C4-2B (cell line): ENCODE data around the gene PDZD2.

ENCODE experiments used
- ZFX ChIP-seq: fragments of 450-650 bp; IDR thresholded peaks from 2 replicates; pipeline ENCODE4 v1.6.1; 2017
- TF ChIP-seq, protein P1 (sequence below): fragments of 450-650 bp; conservative IDR thresholded peaks from 2 replicates; pipeline ENCODE4 v1.5.1; 2017; ENCODE audit warnings: mild to moderate bottlenecking

DNA sequence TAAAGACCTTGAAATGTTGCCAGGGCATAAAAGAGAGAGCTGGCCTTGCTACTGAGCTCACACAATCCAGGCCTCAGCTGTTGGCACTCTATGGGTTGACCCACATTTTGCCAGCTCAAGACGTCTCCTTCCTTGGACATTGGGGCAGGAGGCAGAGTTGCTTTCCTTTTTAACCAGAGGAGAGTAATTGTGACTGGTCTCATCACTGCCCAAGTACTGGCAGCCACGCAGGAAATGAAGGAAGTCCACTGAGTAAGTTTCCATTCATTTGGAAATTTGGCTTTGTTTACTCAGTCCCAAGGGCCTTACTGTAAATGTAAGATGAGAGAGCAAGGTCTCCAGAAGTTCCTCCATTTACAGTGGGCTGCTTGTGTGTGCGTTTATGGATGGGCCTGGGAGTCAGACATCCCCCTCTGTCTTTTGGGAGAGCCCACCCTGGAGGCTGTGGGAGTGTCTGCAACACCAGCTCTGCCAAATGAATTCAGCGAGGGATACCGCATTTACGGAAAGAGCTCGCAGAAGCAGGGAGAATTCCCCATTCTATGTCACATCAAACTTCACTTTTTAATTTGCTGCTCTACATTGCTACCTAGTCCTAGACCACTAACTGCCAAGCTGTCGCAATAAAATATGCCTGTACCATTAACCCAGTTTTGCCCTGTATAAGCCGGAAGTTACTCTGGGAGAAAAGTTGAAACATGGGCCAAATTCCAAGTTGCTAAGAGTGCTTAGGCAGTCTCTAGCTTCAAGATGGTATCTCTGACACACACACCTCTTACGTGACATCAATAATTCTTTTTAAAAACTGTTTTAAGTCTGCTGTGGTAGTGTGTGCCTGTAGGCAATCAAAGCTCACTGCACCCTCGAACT, 24.5 kb upstream of the PDZD2 start:
- TF ChIP-seq, protein P1, sequence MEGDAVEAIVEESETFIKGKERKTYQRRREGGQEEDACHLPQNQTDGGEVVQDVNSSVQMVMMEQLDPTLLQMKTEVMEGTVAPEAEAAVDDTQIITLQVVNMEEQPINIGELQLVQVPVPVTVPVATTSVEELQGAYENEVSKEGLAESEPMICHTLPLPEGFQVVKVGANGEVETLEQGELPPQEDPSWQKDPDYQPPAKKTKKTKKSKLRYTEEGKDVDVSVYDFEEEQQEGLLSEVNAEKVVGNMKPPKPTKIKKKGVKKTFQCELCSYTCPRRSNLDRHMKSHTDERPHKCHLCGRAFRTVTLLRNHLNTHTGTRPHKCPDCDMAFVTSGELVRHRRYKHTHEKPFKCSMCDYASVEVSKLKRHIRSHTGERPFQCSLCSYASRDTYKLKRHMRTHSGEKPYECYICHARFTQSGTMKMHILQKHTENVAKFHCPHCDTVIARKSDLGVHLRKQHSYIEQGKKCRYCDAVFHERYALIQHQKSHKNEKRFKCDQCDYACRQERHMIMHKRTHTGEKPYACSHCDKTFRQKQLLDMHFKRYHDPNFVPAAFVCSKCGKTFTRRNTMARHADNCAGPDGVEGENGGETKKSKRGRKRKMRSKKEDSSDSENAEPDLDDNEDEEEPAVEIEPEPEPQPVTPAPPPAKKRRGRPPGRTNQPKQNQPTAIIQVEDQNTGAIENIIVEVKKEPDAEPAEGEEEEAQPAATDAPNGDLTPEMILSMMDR: no peak
- no peak for TF ChIP-seq ZFX
